GM12878 (cell line): ENCODE measurements around the gene TADA1. TPM values are rescaled to one million over a fixed set of nuclear protein-coding genes. Genes with fewer than 3 reads are reported as not detected.

Experiments
- NFYB ChIP-seq: IDR thresholded peaks from 2 replicates; pipeline ENCODE4 v1.6.1; 2011; ENCODE audit warnings: low read depth, mild to moderate bottlenecking, low read length, improper control_type of control experiment, moderate library complexity; ENCODE audit not compliant: insufficient read depth
- RCOR1 ChIP-seq: conservative IDR thresholded peaks from 2 replicates; pipeline ENCODE4 v1.6.1; 2012; ENCODE audit warnings: low read depth, low read length, improper control_type of control experiment
- RELB ChIP-seq: fragments of 450-650 bp; IDR thresholded peaks from 2 replicates; pipeline ENCODE4 v1.6.1; 2017; ENCODE audit warnings: low read depth, mild to moderate bottlenecking, moderate library complexity
- polyA plus RNA-seq, 11 experiments: library from polyadenylated mRNA; depleted of rRNA in 4 of 11; unstranded in 6 of 11; stranded (reverse) in 5 of 11; fragments of >200 nt; fragmentation: Nextera tagmentation in 4 of 11; fragmentation: Illumina TruSeq in 1 of 11; extraction: Ambion mirVana in 4 of 11; extraction: Trizol in 1 of 11; gene quantifications; 1 replicate in 1 of 11; 2 replicates in 10 of 11; pipeline versions ENCODE4 v1.2.1 to v1.2.3, GENCODE V29; 2011 to 2016; ENCODE audit warnings: inconsistent platforms in 2 of 11, missing spikeins in 2 of 11, low read depth in 1 of 11
- total RNA-seq, 4 experiments: library from RNA; depleted of rRNA in 3 of 4; stranded (reverse); fragments of >200 nt in 3 of 4; fragmentation: Illumina TruSeq in 1 of 4; extraction: Trizol in 1 of 4; gene quantifications; 2 replicates each; pipeline versions ENCODE4 v1.2.1 to v1.2.3, GENCODE V29; 2013 to 2021
- TF ChIP-seq, protein P1 (sequence below): fragments of 450-650 bp; IDR thresholded peaks from 2 replicates; pipeline ENCODE4 v1.6.1; 2016; ENCODE audit warnings: mild to moderate bottlenecking, moderate library complexity, borderline replicate concordance
- TF ChIP-seq, protein P2 (sequence below): fragments of 450-650 bp; IDR thresholded peaks from 2 replicates; pipeline ENCODE4 v1.6.1; 2017; ENCODE audit warnings: mild to moderate bottlenecking, moderate library complexity
- TF ChIP-seq, protein P3 (sequence below): fragments of 450-650 bp; IDR thresholded peaks from 2 replicates; pipeline ENCODE4 v1.6.1; 2017; ENCODE audit warnings: mild to moderate bottlenecking, moderate library complexity
- TF ChIP-seq, protein P4 (sequence below): fragments of 450-650 bp; IDR thresholded peaks from 2 replicates; pipeline ENCODE4 v1.6.1; 2016; ENCODE audit warnings: mild to moderate bottlenecking
- TF ChIP-seq, protein P5 (sequence below): fragments of 450-650 bp; conservative IDR thresholded peaks from 2 replicates; pipeline ENCODE4 v1.6.1; 2017; ENCODE audit warnings: mild to moderate bottlenecking, moderate library complexity

TADA1 gene
- total and polyA plus RNA-seq, 10 of the 15 experiments (the other 5 are each of a cell fraction or from before 2014, with no cell fraction given) = 15.2 to 38.6 (median 26.5) TPM

GRCh38 chr1:166875734-166876539 lies at the start of gene TADA1 (continued):
- TF ChIP-seq RELB (peak; percentile 98), RCOR1 (0 out of 2 replicates have a peak, but pooled peaks have one; percentile 45), NFYB (peak; percentile 43; the same call in 1 of the 2 replicates)
- TF ChIP-seq, protein P1, sequence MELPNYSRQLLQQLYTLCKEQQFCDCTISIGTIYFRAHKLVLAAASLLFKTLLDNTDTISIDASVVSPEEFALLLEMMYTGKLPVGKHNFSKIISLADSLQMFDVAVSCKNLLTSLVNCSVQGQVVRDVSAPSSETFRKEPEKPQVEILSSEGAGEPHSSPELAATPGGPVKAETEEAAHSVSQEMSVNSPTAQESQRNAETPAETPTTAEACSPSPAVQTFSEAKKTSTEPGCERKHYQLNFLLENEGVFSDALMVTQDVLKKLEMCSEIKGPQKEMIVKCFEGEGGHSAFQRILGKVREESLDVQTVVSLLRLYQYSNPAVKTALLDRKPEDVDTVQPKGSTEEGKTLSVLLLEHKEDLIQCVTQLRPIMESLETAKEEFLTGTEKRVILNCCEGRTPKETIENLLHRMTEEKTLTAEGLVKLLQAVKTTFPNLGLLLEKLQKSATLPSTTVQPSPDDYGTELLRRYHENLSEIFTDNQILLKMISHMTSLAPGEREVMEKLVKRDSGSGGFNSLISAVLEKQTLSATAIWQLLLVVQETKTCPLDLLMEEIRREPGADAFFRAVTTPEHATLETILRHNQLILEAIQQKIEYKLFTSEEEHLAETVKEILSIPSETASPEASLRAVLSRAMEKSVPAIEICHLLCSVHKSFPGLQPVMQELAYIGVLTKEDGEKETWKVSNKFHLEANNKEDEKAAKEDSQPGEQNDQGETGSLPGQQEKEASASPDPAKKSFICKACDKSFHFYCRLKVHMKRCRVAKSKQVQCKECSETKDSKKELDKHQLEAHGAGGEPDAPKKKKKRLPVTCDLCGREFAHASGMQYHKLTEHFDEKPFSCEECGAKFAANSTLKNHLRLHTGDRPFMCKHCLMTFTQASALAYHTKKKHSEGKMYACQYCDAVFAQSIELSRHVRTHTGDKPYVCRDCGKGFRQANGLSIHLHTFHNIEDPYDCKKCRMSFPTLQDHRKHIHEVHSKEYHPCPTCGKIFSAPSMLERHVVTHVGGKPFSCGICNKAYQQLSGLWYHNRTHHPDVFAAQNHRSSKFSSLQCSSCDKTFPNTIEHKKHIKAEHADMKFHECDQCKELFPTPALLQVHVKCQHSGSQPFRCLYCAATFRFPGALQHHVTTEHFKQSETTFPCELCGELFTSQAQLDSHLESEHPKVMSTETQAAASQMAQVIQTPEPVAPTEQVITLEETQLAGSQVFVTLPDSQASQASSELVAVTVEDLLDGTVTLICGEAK = peak; percentile 34; the same call in 1 of the 2 replicates
- TF ChIP-seq, protein P2, sequence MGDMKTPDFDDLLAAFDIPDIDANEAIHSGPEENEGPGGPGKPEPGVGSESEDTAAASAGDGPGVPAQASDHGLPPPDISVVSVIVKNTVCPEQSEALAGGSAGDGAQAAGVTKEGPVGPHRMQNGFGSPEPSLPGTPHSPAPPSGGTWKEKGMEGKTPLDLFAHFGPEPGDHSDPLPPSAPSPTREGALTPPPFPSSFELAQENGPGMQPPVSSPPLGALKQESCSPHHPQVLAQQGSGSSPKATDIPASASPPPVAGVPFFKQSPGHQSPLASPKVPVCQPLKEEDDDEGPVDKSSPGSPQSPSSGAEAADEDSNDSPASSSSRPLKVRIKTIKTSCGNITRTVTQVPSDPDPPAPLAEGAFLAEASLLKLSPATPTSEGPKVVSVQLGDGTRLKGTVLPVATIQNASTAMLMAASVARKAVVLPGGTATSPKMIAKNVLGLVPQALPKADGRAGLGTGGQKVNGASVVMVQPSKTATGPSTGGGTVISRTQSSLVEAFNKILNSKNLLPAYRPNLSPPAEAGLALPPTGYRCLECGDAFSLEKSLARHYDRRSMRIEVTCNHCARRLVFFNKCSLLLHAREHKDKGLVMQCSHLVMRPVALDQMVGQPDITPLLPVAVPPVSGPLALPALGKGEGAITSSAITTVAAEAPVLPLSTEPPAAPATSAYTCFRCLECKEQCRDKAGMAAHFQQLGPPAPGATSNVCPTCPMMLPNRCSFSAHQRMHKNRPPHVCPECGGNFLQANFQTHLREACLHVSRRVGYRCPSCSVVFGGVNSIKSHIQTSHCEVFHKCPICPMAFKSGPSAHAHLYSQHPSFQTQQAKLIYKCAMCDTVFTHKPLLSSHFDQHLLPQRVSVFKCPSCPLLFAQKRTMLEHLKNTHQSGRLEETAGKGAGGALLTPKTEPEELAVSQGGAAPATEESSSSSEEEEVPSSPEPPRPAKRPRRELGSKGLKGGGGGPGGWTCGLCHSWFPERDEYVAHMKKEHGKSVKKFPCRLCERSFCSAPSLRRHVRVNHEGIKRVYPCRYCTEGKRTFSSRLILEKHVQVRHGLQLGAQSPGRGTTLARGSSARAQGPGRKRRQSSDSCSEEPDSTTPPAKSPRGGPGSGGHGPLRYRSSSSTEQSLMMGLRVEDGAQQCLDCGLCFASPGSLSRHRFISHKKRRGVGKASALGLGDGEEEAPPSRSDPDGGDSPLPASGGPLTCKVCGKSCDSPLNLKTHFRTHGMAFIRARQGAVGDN = peak; percentile 47; the same call in 1 of the 2 replicates
- TF ChIP-seq, protein P3, sequence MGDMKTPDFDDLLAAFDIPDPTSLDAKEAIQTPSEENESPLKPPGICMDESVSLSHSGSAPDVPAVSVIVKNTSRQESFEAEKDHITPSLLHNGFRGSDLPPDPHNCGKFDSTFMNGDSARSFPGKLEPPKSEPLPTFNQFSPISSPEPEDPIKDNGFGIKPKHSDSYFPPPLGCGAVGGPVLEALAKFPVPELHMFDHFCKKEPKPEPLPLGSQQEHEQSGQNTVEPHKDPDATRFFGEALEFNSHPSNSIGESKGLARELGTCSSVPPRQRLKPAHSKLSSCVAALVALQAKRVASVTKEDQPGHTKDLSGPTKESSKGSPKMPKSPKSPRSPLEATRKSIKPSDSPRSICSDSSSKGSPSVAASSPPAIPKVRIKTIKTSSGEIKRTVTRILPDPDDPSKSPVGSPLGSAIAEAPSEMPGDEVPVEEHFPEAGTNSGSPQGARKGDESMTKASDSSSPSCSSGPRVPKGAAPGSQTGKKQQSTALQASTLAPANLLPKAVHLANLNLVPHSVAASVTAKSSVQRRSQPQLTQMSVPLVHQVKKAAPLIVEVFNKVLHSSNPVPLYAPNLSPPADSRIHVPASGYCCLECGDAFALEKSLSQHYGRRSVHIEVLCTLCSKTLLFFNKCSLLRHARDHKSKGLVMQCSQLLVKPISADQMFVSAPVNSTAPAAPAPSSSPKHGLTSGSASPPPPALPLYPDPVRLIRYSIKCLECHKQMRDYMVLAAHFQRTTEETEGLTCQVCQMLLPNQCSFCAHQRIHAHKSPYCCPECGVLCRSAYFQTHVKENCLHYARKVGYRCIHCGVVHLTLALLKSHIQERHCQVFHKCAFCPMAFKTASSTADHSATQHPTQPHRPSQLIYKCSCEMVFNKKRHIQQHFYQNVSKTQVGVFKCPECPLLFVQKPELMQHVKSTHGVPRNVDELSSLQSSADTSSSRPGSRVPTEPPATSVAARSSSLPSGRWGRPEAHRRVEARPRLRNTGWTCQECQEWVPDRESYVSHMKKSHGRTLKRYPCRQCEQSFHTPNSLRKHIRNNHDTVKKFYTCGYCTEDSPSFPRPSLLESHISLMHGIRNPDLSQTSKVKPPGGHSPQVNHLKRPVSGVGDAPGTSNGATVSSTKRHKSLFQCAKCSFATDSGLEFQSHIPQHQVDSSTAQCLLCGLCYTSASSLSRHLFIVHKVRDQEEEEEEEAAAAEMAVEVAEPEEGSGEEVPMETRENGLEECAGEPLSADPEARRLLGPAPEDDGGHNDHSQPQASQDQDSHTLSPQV = no peak
- TF ChIP-seq, protein P4, sequence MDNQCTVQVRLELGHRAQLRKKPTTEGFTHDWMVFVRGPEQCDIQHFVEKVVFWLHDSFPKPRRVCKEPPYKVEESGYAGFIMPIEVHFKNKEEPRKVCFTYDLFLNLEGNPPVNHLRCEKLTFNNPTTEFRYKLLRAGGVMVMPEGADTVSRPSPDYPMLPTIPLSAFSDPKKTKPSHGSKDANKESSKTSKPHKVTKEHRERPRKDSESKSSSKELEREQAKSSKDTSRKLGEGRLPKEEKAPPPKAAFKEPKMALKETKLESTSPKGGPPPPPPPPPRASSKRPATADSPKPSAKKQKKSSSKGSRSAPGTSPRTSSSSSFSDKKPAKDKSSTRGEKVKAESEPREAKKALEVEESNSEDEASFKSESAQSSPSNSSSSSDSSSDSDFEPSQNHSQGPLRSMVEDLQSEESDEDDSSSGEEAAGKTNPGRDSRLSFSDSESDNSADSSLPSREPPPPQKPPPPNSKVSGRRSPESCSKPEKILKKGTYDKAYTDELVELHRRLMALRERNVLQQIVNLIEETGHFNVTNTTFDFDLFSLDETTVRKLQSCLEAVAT = peak; percentile 91
- TF ChIP-seq, protein P5, sequence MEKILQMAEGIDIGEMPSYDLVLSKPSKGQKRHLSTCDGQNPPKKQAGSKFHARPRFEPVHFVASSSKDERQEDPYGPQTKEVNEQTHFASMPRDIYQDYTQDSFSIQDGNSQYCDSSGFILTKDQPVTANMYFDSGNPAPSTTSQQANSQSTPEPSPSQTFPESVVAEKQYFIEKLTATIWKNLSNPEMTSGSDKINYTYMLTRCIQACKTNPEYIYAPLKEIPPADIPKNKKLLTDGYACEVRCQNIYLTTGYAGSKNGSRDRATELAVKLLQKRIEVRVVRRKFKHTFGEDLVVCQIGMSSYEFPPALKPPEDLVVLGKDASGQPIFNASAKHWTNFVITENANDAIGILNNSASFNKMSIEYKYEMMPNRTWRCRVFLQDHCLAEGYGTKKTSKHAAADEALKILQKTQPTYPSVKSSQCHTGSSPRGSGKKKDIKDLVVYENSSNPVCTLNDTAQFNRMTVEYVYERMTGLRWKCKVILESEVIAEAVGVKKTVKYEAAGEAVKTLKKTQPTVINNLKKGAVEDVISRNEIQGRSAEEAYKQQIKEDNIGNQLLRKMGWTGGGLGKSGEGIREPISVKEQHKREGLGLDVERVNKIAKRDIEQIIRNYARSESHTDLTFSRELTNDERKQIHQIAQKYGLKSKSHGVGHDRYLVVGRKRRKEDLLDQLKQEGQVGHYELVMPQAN = peak; percentile 74
